ENCODE data around the gene HAO1.

Gene HAO1

DNA sequence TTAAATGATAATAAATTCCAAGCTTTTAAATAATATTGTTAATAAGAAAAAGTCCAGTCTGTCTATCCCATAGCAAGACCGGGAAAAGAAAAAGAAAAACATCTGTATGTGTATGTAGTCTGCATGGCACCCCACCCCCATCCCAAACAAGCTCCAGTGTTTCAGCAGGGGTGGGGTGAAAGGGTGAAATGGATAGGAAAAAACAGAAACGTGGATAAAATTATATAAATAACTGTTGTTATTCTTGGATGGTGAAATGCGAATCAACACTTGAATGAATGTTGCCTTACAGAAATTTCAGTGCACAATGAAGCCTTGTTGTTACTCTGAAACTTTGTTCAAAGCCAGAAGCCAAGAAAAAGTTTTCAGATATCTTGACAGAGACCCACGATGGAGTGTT is 31.4 kb downstream of the HAO1 start:
- Histone ChIP-seq H3K4me1 (ENCODE audit: low read length) (no peaks in the 10 kb centered on the region), H4K20me1 (ENCODE audit: insufficient read depth, low read length) (no peaks in the 10 kb centered on the region), H3K27me3 (replicated peaks; ENCODE audit: insufficient read depth, low read length) (no peaks in the 10 kb centered on the region), H3K36me3 (replicated peaks; ENCODE audit: insufficient read depth, low read length) (no peaks in the 10 kb centered on the region), H3K4me2 (ENCODE audit: low read depth, low read length) (no peak overlapping the region), H3K4me3 (ENCODE audit: low read length) (no peak overlapping the region), H3K9me3 (replicated peaks; ENCODE audit: insufficient read depth, low read length) (no peaks in the 10 kb centered on the region), H3K27ac (ENCODE audit: low read length) (no peak overlapping the region), H3K9ac (ENCODE audit: low read length) (no peak overlapping the region), H3F3A (ENCODE audit: insufficient read depth, low read length) (no peaks in the 10 kb centered on the region), H3K9me2 (replicated peaks; ENCODE audit: insufficient read depth, low read length) (no peaks in the 10 kb centered on the region), H3K79me2 (ENCODE audit: low read length) (no peaks in the 10 kb centered on the region), H2AFZ (ENCODE audit: low read length) (no peak overlapping the region)
- DNase-seq, result no peak
- TF ChIP-seq, protein P1, sequence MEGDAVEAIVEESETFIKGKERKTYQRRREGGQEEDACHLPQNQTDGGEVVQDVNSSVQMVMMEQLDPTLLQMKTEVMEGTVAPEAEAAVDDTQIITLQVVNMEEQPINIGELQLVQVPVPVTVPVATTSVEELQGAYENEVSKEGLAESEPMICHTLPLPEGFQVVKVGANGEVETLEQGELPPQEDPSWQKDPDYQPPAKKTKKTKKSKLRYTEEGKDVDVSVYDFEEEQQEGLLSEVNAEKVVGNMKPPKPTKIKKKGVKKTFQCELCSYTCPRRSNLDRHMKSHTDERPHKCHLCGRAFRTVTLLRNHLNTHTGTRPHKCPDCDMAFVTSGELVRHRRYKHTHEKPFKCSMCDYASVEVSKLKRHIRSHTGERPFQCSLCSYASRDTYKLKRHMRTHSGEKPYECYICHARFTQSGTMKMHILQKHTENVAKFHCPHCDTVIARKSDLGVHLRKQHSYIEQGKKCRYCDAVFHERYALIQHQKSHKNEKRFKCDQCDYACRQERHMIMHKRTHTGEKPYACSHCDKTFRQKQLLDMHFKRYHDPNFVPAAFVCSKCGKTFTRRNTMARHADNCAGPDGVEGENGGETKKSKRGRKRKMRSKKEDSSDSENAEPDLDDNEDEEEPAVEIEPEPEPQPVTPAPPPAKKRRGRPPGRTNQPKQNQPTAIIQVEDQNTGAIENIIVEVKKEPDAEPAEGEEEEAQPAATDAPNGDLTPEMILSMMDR (IDR thresholded peaks at IDR 0.05; ENCODE audit: low read length), result no peak
- no peak for TF ChIP-seq EZH2phosphoT487 (IDR thresholded peaks at IDR 0.05; ENCODE audit: low read length)
- TF ChIP-seq EZH2 (optimal IDR thresholded peaks at IDR 0.05; ENCODE audit: low read depth, low read length), result no peak

DNA sequence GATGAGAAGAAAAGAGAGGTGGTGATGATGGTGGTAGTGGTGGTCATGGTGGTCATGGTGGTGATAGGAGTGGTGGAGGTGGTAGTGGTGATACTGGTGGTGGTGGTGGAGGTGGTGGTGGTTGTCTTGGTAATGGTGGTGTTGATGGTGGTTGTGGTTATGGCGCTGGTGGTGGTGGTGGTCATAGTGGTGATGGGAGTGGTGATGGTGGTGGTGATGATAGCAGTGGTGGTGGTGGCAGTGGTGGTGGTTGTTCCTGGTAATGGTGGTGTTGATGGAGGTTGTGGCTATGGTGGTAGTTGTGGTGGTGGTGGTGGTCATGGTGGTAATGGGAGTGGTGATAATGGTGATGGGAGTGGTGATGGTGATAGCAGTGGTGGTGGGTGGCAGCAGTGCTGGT is 36.8 kb downstream of the HAO1 start:
- Histone ChIP-seq H3K36me3 (replicated peaks; ENCODE audit: insufficient read depth, low read length) (no peaks in the 10 kb centered on the region), H3K9me2 (replicated peaks; ENCODE audit: insufficient read depth, low read length) (no peaks in the 10 kb centered on the region), H3K79me2 (ENCODE audit: low read length) (no peaks in the 10 kb centered on the region), H3K9me3 (replicated peaks; ENCODE audit: insufficient read depth, low read length) (no peaks in the 10 kb centered on the region), H3K27ac (ENCODE audit: low read length) (no peak overlapping the region), H3F3A (ENCODE audit: insufficient read depth, low read length) (no peaks in the 10 kb centered on the region), H4K20me1 (ENCODE audit: insufficient read depth, low read length) (no peaks in the 10 kb centered on the region), H3K27me3 (replicated peaks; ENCODE audit: insufficient read depth, low read length) (no peaks in the 10 kb centered on the region), H3K4me1 (ENCODE audit: low read length) (no peaks in the 10 kb centered on the region), H3K9ac (ENCODE audit: low read length) (no peak overlapping the region), H3K4me2 (ENCODE audit: low read depth, low read length) (no peak overlapping the region), H2AFZ (ENCODE audit: low read length) (no peak overlapping the region), H3K4me3 (ENCODE audit: low read length) (no peak overlapping the region)
- no peak for DNase-seq
- TF ChIP-seq EZH2 (optimal IDR thresholded peaks at IDR 0.05; ENCODE audit: low read depth, low read length) (no peak), EZH2phosphoT487 (IDR thresholded peaks at IDR 0.05; ENCODE audit: low read length) (no peak)
- TF ChIP-seq, protein P1 (IDR thresholded peaks at IDR 0.05; ENCODE audit: low read length), result no peak

DNA sequence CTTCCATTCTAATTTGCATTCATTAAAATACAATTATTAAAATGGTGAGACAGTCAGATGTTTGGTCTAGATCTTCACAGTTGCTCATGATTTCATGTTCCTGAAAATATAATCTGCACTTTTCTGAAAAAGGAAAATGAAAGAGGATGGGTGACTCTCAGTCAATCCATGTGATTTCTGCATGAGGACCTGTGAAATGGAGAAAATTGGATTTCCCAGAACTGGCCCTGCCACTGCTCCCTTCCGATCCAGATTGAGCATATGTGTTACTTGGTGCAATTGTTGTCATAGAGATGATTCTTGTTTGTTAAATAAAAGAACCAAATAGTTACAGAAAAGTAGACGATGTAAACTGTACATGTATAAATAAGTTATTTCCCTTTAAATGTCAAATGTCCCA is 37.4 kb downstream of the HAO1 start:
- Histone ChIP-seq H2AFZ (ENCODE audit: low read length) (no peak overlapping the region), H3K4me3 (ENCODE audit: low read length) (no peak overlapping the region), H3K4me1 (ENCODE audit: low read length) (no peaks in the 10 kb centered on the region), H3K27me3 (replicated peaks; ENCODE audit: insufficient read depth, low read length) (no peaks in the 10 kb centered on the region), H3K79me2 (ENCODE audit: low read length) (no peaks in the 10 kb centered on the region), H3K9me2 (replicated peaks; ENCODE audit: insufficient read depth, low read length) (no peaks in the 10 kb centered on the region), H4K20me1 (ENCODE audit: insufficient read depth, low read length) (no peaks in the 10 kb centered on the region), H3K36me3 (replicated peaks; ENCODE audit: insufficient read depth, low read length) (no peaks in the 10 kb centered on the region), H3F3A (ENCODE audit: insufficient read depth, low read length) (no peaks in the 10 kb centered on the region), H3K9me3 (replicated peaks; ENCODE audit: insufficient read depth, low read length) (no peaks in the 10 kb centered on the region), H3K9ac (ENCODE audit: low read length) (no peak overlapping the region), H3K27ac (ENCODE audit: low read length) (no peak overlapping the region), H3K4me2 (ENCODE audit: low read depth, low read length) (no peak overlapping the region)
- TF ChIP-seq EZH2 (optimal IDR thresholded peaks at IDR 0.05; ENCODE audit: low read depth, low read length), result no peak
- TF ChIP-seq, protein P1 (IDR thresholded peaks at IDR 0.05; ENCODE audit: low read length), result no peak
- no peak for TF ChIP-seq EZH2phosphoT487 (IDR thresholded peaks at IDR 0.05; ENCODE audit: low read length)
- no peak for DNase-seq

Measured in MM.1S (cell line).